ENCODE results near the gene NLGN1.

DNA sequence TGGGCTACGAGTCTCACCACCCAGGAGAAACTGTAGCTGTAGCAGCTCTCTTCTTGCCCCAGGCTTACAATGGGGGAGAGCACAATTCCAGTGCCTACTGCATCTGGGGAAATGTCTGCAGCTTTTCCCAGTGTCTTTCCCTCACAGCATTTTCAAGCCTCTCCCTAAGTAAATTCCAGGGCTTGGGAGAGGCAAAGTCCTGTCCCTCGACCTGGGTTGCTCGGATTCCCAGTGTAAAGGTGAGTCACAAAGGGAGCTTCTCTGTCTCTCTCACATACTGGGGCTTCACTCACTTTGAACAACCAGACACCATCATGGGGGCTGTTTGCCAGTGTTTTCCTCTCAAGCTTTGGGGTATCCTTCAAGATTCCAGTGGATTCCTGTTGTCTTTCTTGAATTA is 772.2 kb downstream of the NLGN1 start:
- TF ChIP-seq EZH2 (IDR thresholded peaks at IDR 0.05; ENCODE audit: low read depth, low read length, severe bottlenecking) (no peak), SP1 (IDR thresholded peaks at IDR 0.05; ENCODE audit: low read depth, low read length) (no peak), CEBPB (IDR thresholded peaks at IDR 0.05; ENCODE audit: low read depth, low read length) (no peak), TCF12 (IDR thresholded peaks at IDR 0.05; ENCODE audit: low read depth, low read length) (no peak), POLR2A (IDR thresholded peaks at IDR 0.05; ENCODE audit: control extremely low read depth in 1 of 2, low read depth in 2 of 2, low read length in 2 of 2) (no peak)
- TF ChIP-seq, protein P1, sequence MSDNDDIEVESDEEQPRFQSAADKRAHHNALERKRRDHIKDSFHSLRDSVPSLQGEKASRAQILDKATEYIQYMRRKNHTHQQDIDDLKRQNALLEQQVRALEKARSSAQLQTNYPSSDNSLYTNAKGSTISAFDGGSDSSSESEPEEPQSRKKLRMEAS (IDR thresholded peaks at IDR 0.05): no peak
- TF ChIP-seq, protein P2, sequence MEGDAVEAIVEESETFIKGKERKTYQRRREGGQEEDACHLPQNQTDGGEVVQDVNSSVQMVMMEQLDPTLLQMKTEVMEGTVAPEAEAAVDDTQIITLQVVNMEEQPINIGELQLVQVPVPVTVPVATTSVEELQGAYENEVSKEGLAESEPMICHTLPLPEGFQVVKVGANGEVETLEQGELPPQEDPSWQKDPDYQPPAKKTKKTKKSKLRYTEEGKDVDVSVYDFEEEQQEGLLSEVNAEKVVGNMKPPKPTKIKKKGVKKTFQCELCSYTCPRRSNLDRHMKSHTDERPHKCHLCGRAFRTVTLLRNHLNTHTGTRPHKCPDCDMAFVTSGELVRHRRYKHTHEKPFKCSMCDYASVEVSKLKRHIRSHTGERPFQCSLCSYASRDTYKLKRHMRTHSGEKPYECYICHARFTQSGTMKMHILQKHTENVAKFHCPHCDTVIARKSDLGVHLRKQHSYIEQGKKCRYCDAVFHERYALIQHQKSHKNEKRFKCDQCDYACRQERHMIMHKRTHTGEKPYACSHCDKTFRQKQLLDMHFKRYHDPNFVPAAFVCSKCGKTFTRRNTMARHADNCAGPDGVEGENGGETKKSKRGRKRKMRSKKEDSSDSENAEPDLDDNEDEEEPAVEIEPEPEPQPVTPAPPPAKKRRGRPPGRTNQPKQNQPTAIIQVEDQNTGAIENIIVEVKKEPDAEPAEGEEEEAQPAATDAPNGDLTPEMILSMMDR (IDR thresholded peaks at IDR 0.05; ENCODE audit: control extremely low read depth in 1 of 3, insufficient read depth in 1 of 3, low read depth in 1 of 3, low read length in 3 of 3): no peak
